GM18519 (cell line): ENCODE results near the gene KCTD11.
"Not testable (repeated sequence)": the region's sequence is repeated elsewhere in the genome, so short reads cannot be mapped to it uniquely, and the experiment has no call there.

Experiments
- ATAC-seq: cut with Tn5 transposase; IDR thresholded peaks from one replicate; pipeline ENCODE4 v1.9.1; 2021; ENCODE audit warnings: mild to moderate bottlenecking, moderate library complexity; ENCODE audit not compliant: unreplicated experiment, low FRiP score

KCTD11 gene

GRCh38 chr17:7340179-7340578 is 11.8 kb upstream of the KCTD11 start:
- no peak for ATAC-seq

DNA sequence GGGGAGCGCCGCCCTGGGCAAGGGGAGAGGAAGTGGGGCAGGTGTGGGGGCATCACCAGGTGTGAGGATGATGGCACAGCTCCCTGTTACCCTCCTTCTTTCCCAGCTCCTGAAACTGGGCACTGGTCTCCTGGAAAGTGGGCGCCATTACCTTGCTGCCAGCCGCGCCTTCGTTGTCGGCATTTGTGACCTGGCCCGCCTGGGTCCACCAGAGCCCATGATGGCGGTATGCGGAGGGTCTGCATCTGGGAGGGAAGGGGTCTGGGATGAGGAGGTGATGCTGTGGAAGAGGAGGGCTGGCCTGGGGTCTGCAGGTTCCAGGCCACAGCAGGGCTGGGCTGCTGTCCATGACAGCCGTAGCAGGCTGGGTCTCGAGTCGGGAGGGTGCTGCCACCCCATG is 10.1 kb upstream of the KCTD11 start:
- no peak for ATAC-seq

- no peak for ATAC-seq
Measured at GRCh38 chr17:7343250-7343649, 8.7 kb upstream of the KCTD11 start.

- ATAC-seq: no peak
Measured at GRCh38 chr17:7346761-7347614, 5.0 kb upstream of the KCTD11 start.

DNA sequence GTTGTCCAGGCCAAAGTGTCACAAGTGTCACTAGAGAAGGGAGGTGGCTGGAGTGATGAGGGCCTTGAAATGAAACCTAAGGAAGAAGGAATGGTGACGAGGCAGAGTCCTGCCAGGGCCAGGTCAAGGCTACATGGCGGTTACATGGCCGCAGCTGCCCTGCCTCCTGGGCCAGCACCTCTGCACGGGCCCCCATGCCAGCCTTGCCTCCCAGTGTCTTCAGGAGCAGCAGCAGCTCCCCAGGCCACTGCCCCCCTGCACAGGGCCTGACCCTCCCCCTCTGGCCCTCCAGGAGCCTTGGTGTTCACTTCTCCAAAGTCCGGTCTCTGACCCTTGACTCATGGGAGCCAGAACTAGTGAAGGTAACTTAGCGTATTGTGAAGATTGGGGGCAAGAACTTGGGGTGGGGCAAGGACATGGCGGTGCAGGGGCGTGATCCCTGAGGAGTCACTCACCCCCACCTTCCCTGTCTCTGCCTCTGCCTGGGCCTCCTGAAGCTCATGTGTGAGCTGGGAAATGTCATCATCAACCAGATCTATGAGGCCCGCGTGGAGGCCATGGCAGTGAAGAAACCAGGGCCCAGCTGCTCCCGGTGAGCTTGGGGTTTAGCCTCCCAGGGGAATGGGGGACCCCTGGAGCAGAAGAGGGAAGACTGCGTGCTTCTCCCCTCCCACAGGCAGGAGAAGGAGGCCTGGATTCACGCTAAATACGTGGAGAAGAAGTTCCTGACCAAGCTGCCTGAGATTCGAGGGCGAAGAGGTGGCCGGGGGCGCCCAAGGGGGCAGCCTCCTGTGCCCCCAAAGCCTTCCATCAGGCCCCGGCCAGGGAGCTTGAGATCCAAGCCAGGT is 4.1 kb upstream of the KCTD11 start:
- no peak for ATAC-seq

DNA sequence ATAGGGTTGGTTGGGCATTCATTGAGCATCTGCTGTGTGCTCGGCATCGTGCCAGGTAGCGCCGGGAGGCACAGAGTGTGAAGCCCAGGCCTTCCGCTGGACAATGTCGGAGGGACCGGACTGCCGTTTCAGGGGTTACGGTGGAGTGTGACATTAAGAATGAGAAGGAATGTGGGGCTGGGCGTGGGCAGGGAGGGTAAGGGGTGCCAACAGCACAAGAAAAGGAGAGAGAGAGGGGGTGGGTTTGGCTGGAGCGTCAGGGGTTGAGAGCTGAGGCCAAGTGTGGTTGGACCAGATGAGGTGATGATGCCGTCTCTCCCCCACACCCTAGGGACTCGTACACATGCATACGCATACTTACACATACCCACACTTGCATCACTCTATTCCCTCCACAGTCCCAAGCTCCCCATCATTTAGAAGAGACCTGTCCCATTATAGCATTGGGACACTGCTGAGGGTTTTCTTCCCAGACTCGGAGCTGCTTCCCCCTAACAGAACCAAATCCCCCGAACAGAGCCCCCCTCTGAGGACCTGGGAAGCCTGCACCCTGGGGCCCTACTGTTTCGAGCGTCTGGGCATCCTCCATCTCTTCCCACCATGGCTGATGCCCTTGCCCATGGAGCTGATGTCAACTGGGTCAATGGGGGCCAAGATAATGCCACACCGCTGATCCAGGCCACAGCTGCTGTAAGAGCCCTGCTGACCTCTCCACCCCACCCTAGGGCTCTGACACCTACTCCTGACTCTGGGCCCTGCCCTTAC is 3.3 kb upstream of the KCTD11 start:
- no peak for ATAC-seq

DNA sequence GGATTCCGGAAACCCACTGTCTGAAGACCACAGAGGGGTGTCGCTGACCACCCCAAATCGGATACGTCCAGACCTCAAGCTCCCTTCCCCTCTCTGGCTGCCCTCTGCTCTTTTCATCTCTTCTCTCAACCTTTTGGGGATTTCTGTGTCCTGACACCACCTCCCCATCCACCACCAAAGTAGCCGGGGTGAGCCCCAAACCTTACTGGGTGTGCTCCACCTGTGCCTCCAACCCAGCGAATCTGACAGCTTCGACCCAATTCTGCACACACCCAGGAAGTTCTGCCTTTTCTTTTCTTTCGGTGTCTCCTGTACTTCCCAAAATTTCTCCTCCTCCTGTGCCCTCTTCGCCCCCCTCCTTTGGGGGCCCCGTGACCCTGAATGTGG is 534 bp downstream of the KCTD11 start:
- ATAC-seq: no peak

GRCh38 chr17:7352910-7353635 is 1.1 kb downstream of the KCTD11 start:
- ATAC-seq: no peak

DNA sequence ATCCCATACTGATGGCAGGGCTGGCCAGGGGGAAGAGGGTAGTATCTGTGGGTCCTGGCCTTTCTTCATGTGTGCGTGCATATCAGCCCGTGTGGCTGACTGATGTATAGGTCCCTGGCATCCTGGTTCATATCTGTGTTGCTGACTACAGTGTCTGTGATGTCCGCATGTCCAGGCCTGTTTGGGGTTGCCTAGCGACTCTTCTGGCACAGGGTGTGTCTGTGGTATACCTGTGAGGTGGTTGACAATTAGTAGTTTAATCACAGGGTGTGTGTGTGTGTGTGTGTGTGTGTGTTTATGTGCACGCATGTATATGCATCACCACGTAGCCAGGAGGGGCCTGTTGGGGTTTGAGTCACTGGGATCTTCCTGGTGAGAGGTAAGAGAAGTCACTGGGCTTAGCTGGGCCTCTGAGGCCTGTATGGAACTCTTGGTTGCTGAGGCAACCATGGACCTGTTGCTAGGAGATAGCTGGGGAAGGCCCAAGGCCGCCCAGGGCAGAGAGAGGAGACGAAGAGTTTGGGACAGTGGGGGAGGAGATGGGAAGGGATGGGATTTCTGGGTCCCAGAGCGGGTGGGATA is 2.4 kb downstream of the KCTD11 start:
- ATAC-seq: no peak

GRCh38 chr17:7355053-7355452 is 3.1 kb downstream of the KCTD11 start, which contains the start of gene TMEM95:
Gene TMEM95, plus strand, starts transcription at chr17:7355156. Its CDS starts 49 bp downstream, at chr17:7355205.
- ATAC-seq: no peak

- no peak for ATAC-seq
Measured at GRCh38 chr17:7355573-7355972, 3.6 kb downstream of the KCTD11 start.

GRCh38 chr17:7356072-7356549 is 4.1 kb downstream of the KCTD11 start:
- ATAC-seq: no peak

DNA sequence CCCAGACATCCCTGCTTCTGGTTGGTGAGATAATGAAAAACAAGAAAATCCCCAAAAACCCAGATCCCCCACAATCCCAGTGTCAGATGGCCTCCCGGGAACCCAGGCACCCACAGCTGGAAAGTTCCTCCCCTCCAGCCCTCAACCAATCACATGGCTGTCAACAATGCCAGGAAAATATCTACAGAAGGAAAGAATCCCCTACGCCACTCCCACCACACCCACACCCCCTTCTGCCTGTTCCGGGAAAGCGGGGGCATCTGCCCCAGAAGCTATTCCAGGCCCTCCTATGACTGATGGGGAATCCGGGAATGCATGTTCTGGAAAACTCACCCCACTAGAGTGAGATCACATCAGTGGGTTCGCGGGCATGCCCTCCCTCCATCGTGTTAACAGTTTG is 4.8 kb downstream of the KCTD11 start:
- no peak for ATAC-seq

DNA sequence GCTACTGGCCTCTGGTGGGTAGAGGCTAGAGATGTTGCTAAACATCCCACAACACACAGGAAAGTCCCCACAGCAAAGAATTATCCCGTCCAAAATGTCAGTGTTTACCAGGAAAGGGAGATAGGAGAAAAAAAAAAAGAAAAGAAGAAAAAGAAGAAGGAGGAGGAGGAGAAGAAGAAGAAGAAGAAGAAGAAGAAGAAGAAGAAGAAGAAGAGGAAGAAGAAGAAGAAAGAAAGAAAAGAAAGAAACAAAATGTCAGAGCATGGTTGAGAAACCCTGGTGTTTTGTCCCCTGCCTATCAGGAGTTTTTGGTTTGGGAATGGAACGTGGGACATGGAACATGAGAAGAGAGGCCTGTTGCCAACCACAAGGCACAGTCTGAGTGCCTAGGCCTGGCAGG is 5.4 kb downstream of the KCTD11 start:
- no peak for ATAC-seq

DNA sequence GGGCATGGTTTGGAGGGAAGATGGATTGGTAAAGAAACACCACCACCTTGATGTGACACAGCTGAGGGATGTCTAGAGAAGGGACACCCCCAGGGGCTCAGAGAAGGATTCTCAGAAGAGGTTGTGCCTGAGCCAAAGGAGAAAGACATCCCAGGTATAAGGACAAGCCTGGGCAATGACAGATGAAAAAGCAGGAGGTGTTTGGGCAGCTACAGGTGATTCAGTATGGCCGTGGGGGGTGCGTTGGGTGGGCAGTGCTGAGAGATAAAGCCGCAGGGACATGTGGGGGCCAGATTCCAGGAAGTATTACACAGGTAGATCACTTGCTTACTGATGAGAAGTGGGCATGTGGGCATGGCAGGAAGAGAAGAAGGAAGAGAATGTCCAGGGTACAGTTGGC is 9.9 kb downstream of the KCTD11 start:
- ATAC-seq: no peak

DNA sequence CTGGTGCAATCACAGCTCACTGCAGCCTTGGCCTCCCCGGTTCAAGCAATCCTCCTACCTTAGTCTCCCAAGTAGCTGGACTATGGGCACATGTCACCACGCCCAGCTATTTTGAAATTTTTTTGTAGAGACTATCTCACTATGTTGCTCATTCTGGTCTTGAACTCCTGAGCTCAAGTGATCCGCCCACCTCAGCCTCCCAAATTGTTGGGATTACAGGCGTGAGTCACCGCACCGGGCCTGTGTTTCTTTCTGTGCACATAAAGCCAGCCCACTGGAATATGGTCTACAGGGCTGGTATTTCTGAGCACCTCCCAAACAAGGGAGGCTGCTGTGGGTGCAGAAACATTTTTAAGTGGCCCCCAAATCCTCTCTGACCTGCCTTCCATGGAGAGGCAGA is 11.3 kb downstream of the KCTD11 start:
- no peak for ATAC-seq

DNA sequence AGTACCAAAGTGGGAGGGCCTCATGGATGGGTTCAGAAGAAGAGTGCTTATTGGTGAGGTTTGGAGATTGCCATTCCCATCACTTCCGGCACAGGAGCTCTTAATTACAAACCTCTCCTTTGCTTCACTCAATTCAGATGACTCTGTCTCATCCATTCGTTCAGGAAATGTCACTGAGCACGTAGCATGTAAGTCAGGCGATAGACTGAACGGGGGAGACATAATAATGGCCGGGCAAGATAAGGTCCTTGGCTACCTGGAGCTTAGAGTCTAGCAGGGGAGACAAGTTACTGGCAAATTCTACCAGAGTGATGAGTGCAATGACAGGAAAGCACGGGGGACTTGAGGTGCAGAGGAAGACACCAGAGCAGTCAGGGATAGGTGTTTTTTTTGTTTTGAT is 14.0 kb downstream of the KCTD11 start:
- not testable (repeated sequence) for ATAC-seq

- ATAC-seq: no peak
Measured at GRCh38 chr17:7367083-7367482, 15.1 kb downstream of the KCTD11 start.

- no peak for ATAC-seq
Measured at GRCh38 chr17:7367918-7368598, 16.1 kb downstream of the KCTD11 start.
